Progenitor cell of endocrine pancreas (in vitro differentiated cells): Measurements from ENCODE around the gene TRIM14. TPM values are rescaled to one million over a fixed set of nuclear protein-coding genes. Genes with fewer than 3 reads are reported as not detected.

Source experiments
- DNase-seq: peaks from one replicate; pipeline ENCODE4 v3.0.0; 2021; ENCODE audit warnings: low spot score; ENCODE audit not compliant: unreplicated experiment
- H3K27ac Mint-ChIP-seq: 2 replicates; pipeline ENCODE4 v1.8.0; 2021; ENCODE audit warnings: mild to moderate bottlenecking, moderate library complexity, mixed read lengths
- H3K27me3 Mint-ChIP-seq: 2 replicates; pipeline ENCODE4 v1.8.0; 2021; ENCODE audit warnings: mixed read lengths
- H3K36me3 Mint-ChIP-seq: 2 replicates; pipeline ENCODE4 v1.8.0; 2022; ENCODE audit warnings: mixed read lengths; ENCODE audit not compliant: insufficient read depth
- H3K4me1 Mint-ChIP-seq: 2 replicates; pipeline ENCODE4 v1.8.0; 2021; ENCODE audit warnings: low read depth, mixed read lengths
- H3K4me3 Mint-ChIP-seq: 2 replicates; pipeline ENCODE4 v1.8.0; 2021; ENCODE audit warnings: low read depth, mild to moderate bottlenecking, moderate library complexity, mixed read lengths
- H3K9me3 Mint-ChIP-seq: 2 replicates; pipeline ENCODE4 v1.8.0; 2021; ENCODE audit warnings: low read depth, mixed read lengths
- total RNA-seq: library from RNA; stranded (reverse); gene quantifications from 2 replicates; pipeline ENCODE4 v1.2.1, GENCODE V29; 2021
- TF ChIP-seq, protein P1 (sequence below): fragments of 200-600 bp; sonication (generic); IDR thresholded peaks from one replicate; pipeline ENCODE4 v1.5.0; 2021; ENCODE audit warnings: antibody characterized with exemption, mild to moderate bottlenecking; ENCODE audit not compliant: unreplicated experiment

The TRIM14 gene
- total RNA-seq, 1 donor from 2014 or later, result 2.9 TPM

DNA sequence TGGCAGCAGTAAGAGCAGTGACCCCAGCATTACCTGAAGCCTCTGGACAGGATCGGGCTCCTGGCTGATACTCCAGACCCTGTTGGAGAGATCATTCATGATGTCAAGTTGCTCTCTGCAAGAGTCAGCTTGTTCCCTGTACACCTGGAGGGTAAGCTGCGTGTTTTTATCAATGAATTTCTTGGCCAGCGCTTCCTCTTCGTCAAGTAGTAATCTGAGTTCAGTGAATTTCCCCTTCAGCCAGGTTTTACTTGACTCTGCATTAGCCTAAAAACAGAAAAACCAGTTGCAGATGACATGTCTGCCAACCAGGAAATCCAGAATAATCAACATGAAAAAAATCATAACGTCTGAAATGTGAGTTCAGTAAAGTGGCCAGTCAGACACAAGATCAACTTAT is 19.1 kb downstream of the TRIM14 start:
- Mint-ChIP-seq H3K9me3 (no peaks in the 10 kb centered on the region), H3K27me3 (no peaks in the 10 kb centered on the region), H3K4me3 (no peak overlapping the region), H3K4me1 (peaks cover 9% of the 10 kb centered on the region), H3K36me3 (no peaks in the 10 kb centered on the region), H3K27ac (no peak overlapping the region)
- TF ChIP-seq, protein P1, sequence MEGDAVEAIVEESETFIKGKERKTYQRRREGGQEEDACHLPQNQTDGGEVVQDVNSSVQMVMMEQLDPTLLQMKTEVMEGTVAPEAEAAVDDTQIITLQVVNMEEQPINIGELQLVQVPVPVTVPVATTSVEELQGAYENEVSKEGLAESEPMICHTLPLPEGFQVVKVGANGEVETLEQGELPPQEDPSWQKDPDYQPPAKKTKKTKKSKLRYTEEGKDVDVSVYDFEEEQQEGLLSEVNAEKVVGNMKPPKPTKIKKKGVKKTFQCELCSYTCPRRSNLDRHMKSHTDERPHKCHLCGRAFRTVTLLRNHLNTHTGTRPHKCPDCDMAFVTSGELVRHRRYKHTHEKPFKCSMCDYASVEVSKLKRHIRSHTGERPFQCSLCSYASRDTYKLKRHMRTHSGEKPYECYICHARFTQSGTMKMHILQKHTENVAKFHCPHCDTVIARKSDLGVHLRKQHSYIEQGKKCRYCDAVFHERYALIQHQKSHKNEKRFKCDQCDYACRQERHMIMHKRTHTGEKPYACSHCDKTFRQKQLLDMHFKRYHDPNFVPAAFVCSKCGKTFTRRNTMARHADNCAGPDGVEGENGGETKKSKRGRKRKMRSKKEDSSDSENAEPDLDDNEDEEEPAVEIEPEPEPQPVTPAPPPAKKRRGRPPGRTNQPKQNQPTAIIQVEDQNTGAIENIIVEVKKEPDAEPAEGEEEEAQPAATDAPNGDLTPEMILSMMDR, result no peak
- DNase-seq, result no peak

DNA sequence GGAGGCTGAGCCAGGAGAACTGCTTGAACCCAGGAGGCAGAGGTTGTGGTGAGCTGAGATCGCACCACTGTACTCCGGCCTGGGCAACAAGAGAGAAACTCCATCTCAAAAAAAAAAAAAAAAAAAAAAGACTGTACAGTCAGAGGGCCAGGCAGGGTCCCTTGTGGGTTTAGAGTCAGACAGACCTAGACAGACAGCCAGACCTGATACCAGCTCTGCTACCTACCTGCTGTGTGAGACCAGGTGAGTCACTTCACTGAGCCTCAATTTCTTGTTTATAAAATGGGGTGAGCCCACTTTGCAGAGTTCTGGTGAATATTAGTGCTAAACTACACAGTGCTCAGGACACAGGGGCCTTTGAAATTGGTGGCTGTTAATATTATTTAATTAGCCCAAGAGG is 19.7 kb downstream of the TRIM14 start:
- TF ChIP-seq, protein P1, result no peak
- Mint-ChIP-seq H3K4me3 (no peak overlapping the region), H3K27ac (no peak overlapping the region), H3K4me1 (peaks cover 9% of the 10 kb centered on the region), H3K9me3 (no peaks in the 10 kb centered on the region), H3K36me3 (no peaks in the 10 kb centered on the region), H3K27me3 (peaks cover 2% of the 10 kb centered on the region)
- no peak for DNase-seq

DNA sequence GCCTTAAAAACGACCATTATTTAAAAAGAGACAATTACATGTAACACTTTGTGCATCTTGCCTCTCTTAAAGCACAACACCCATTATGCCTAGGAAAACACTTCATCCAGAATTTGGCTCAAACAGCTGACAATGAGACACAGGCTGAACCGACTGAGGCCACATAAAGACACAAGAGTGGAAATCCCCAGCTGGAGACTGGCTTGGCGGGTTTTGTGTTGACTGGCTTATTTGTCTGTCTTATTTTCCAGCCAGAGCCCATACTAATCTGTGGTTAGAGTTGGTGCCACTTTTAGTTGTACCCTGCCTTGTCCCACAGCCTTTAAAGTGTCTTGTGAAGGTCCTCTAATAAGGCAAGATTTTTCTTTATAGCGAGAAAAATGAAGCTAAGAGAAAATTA is 21.2 kb downstream of the TRIM14 start:
- H3K9me3 Mint-ChIP-seq, result no peaks in the 10 kb centered on the region
- no peaks in the 10 kb centered on the region for H3K36me3 Mint-ChIP-seq
- H3K4me1 Mint-ChIP-seq, result peaks cover 9% of the 10 kb centered on the region
- DNase-seq, result no peak
- H3K27ac Mint-ChIP-seq, result no peak overlapping the region
- H3K4me3 Mint-ChIP-seq, result no peak overlapping the region
- TF ChIP-seq, protein P1, result no peak
- peaks cover 10% of the 10 kb centered on the region for H3K27me3 Mint-ChIP-seq

DNA sequence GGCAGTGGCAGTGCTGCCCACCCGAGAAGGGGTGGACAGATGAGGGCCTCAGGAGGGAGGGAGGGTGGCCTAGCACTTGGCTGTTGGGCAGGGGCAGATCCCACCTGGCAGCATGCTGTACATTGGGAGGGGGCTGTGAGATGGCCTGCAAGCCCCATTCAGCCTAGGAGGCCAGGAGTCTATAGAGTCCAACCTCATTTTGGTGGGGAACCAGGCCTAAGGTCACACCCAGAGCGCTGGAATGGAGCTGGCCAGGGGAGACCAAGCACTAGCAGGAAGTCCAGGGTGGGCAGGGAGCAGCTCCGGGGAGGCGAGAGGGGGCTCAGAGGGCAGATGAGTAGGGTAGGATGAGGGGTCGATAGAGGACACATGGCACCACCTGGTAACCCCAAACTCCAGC is 22.9 kb downstream of the TRIM14 start:
- H3K4me1 Mint-ChIP-seq, result peaks cover 9% of the 10 kb centered on the region
- no peaks in the 10 kb centered on the region for H3K36me3 Mint-ChIP-seq

DNA sequence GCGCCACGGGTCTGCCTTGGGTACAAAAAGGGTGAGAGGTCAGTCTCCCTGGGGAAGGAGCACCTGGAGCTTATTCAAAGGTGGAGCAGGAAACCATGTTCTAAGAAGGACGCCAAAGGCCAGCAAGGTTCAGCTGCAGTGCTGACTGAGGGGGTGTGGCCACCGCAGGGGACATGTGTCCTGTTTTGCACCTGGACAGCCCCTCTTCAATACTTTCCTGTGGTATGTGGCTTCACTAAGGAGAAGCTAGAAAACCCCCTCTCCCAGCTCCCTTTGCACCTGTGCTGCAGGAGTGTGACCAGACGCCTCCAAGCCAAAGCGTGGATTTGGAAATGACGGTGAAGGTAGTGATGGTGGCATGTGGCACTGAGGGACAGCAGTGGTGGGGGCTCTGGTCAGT is 23.6 kb downstream of the TRIM14 start:
- Mint-ChIP-seq H3K9me3 (no peaks in the 10 kb centered on the region), H3K4me1 (peaks cover 9% of the 10 kb centered on the region)

More for the DNA sequence above, 22.9 kb downstream of the TRIM14 start:
- H3K4me3 Mint-ChIP-seq, result no peak overlapping the region
- peaks cover 19% of the 10 kb centered on the region for H3K27me3 Mint-ChIP-seq
- TF ChIP-seq, protein P1, result no peak
- no peak for DNase-seq
- no peak overlapping the region for H3K27ac Mint-ChIP-seq
- no peaks in the 10 kb centered on the region for H3K9me3 Mint-ChIP-seq

More for the DNA sequence above, 23.6 kb downstream of the TRIM14 start:
- H3K27me3 Mint-ChIP-seq, result peaks cover 19% of the 10 kb centered on the region
- no peaks in the 10 kb centered on the region for H3K36me3 Mint-ChIP-seq
- TF ChIP-seq, protein P1, result no peak
- no peak for DNase-seq
- no peak overlapping the region for H3K4me3 Mint-ChIP-seq
- no peak overlapping the region for H3K27ac Mint-ChIP-seq
